Bronchial epithelial cell (primary cell): ENCODE measurements around the gene BPGM. TPM values are rescaled to one million over a fixed set of nuclear protein-coding genes. Genes with fewer than 3 reads are reported as not detected.
A peak's percentile ranks its signal among the peaks of the same experiment; 100 is the strongest.

Experiments
- DNase-seq: peaks from one replicate; pipeline ENCODE4 v3.0.0-alpha.2; 2010; ENCODE audit warnings: low read depth
- FAIRE-seq: peaks from 2 replicates; lab custom pipeline; 2011; peaks lifted over from hg19 to GRCh38; lab: Jason Lieb, UNC
- H3K27me3 ChIP-seq: 2 replicates; pipeline ENCODE4 v1.5.1; 2011; ENCODE audit warnings: low read length; ENCODE audit not compliant: control insufficient read depth, insufficient read depth
- H3K36me3 ChIP-seq: 2 replicates; pipeline ENCODE4 v1.5.1; 2011; ENCODE audit warnings: low read length; ENCODE audit not compliant: control insufficient read depth, insufficient read depth
- H3K4me3 ChIP-seq: 2 replicates; pipeline ENCODE4 v1.5.1; 2011; ENCODE audit warnings: mild to moderate bottlenecking, low read depth, low read length, control low read depth
- total RNA-seq: library from RNA; depleted of rRNA; stranded (reverse); fragments of >200 nt; gene quantifications from 2 replicates; pipeline ENCODE4 v1.2.1, GENCODE V29; 2014
- TF ChIP-seq, protein P1 (sequence below): IDR thresholded peaks from 2 replicates; pipeline ENCODE4 v1.5.1; 2011; ENCODE audit warnings: mild to moderate bottlenecking, moderate library complexity, low read length, control low read depth, inconsistent platforms; ENCODE audit not compliant: insufficient read depth, severe bottlenecking

The BPGM gene
- total RNA-seq, 1 donor from 2014 or later, result 16.6 TPM

GRCh38 chr7:134636008-134636449 is 10.6 kb upstream of the BPGM start:
- no peaks in the 10 kb centered on the region for H3K27me3 ChIP-seq
- H3K36me3 ChIP-seq, result no peaks in the 10 kb centered on the region
- TF ChIP-seq, protein P1, sequence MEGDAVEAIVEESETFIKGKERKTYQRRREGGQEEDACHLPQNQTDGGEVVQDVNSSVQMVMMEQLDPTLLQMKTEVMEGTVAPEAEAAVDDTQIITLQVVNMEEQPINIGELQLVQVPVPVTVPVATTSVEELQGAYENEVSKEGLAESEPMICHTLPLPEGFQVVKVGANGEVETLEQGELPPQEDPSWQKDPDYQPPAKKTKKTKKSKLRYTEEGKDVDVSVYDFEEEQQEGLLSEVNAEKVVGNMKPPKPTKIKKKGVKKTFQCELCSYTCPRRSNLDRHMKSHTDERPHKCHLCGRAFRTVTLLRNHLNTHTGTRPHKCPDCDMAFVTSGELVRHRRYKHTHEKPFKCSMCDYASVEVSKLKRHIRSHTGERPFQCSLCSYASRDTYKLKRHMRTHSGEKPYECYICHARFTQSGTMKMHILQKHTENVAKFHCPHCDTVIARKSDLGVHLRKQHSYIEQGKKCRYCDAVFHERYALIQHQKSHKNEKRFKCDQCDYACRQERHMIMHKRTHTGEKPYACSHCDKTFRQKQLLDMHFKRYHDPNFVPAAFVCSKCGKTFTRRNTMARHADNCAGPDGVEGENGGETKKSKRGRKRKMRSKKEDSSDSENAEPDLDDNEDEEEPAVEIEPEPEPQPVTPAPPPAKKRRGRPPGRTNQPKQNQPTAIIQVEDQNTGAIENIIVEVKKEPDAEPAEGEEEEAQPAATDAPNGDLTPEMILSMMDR, result no peak
- no peak overlapping the region for H3K4me3 ChIP-seq
- DNase-seq (no peak), FAIRE-seq (no peak)

DNA sequence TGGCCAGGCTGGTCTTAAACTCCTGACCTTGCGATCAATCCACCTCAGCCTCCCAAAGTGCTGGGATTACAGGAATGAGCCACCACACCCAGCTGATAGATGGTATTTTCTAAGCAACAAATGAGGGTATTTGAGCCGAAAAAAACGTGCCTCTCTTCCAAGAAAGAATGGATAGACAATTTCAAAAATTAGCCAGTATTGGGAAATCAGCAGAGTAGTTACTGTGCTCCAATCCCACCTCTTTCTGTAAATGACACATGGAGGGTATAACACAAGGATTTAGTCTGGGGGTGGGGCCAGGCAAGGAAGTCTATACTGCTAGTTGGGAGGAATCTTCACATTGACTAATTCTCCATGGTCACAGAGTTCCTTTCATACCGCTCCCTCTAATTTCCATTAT is 9.2 kb upstream of the BPGM start:
- no peaks in the 10 kb centered on the region for H3K36me3 ChIP-seq
- FAIRE-seq, result no peak
- H3K4me3 ChIP-seq, result no peak overlapping the region
- no peaks in the 10 kb centered on the region for H3K27me3 ChIP-seq
- TF ChIP-seq, protein P1, result no peak
- DNase-seq, result no peak

DNA sequence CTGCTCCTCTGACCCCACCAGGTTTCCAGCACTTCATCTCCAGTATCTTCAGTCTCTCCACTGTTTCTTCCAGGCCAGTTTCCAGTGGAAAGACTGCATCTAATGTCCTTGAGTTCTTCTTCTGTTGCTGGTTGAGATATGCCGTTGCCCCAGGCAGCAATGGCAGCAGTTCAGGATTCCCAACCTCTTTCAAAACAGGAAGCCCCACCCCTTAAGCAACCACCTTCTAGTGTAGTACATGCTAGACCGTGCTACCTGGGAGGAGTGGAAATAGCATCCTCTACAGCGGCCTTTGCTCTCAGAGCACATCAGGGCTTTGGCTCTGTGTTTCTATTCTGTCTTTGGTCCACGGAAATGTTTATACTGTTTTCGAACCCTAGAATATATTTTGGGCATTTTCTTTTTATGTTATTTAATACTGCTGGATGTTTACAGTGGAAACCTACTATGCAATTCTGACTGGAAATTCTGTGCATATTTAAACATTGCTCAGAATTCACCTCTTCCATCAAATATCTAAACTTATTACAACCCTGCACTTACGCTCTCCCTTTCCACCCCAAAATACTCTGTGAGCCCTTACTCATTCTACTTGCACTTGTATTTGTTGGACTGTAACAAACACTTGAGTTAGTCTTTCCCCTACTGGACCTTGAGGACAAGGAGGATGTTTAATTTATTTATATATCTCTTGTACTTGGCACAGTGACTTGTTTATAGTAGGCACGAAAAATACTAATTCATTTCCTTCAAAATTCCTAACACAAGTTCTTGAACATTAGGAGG is 8.5 kb upstream of the BPGM start:
- TF ChIP-seq, protein P1, result no peak
- DNase-seq (peak; percentile 88), FAIRE-seq (no peak)
- Histone ChIP-seq H3K36me3 (no peaks in the 10 kb centered on the region), H3K4me3 (no peak overlapping the region), H3K27me3 (no peaks in the 10 kb centered on the region)

DNA sequence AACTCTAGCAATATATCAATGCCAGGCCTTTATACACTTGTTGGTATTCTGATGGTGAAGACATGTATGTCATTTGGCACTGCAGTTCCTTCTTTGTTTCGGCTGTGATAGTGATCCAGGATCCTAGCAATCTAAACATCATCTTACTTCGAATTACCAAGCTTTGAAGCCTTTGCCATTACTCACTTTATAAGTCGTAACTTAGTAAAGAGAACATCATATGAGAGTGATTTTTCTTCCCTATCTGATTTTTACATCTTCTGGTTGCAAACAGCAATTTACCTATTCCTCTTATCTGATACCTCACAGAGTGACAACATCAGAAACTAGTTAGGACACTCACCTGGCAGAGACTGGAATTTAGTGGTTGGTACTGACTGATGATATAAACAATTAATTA is 7.6 kb upstream of the BPGM start:
- Histone ChIP-seq H3K36me3 (no peaks in the 10 kb centered on the region), H3K27me3 (no peaks in the 10 kb centered on the region), H3K4me3 (no peak overlapping the region)
- TF ChIP-seq, protein P1, result no peak
- no peak for DNase-seq
- no peak for FAIRE-seq

GRCh38 chr7:134639683-134640279 is 6.9 kb upstream of the BPGM start:
- Histone ChIP-seq H3K36me3 (no peaks in the 10 kb centered on the region), H3K4me3 (no peak overlapping the region), H3K27me3 (no peaks in the 10 kb centered on the region)
- DNase-seq, result no peak
- no peak for FAIRE-seq
- TF ChIP-seq, protein P1, result no peak
